NCI-H345 (cell line): ENCODE results near the gene NDUFAF3.

Experiments used
- DNase-seq: peaks from one replicate; lab custom pipeline; 2025; lab: John Stamatoyannopoulos, UW

Gene NDUFAF3

DNA sequence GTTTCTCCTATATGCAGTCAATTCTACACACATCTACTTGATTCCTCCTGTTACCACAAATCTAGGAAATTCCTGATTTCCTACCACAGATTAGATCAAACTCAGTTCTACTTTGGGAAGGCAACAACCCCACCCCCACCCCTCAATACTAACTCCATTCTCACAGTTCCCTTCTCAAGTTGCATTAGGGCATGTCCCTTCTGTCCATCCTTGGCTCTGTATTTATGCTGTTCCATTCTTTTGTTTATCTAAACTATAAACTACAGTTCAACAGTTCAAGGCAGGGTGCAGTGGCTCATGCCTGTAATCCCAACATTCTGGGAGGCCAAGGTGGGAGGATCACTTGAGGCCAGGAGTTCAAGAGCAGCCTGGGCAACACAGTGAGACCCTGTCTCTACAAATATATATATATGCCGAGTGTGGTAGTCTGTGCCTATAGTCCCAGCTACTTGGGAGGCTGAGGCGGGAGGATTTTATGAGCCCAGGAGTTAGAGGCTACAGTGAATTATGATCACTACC is 32.5 kb downstream of the NDUFAF3 start:
- no peak for DNase-seq

DNA sequence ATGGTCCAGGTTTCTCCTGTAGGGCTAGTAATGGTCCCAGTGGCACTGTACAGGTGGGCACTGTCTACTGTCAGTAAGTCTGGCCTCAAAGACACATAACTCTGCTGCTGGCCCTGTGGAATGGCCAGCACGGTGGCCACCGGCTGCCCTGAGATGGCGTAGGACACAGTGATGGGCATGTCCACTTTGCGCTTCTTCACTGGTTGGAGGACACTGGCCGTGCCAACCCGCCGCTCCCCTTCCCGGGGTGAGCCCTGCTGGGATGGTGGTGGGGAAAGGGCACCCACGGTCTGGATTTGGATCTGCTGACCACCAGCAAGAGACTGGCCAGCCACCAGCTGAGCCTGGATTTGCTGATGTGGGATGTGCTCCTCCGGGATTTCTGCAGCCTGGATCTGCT is 35.3 kb downstream of the NDUFAF3 start:
- no peak for DNase-seq

DNA sequence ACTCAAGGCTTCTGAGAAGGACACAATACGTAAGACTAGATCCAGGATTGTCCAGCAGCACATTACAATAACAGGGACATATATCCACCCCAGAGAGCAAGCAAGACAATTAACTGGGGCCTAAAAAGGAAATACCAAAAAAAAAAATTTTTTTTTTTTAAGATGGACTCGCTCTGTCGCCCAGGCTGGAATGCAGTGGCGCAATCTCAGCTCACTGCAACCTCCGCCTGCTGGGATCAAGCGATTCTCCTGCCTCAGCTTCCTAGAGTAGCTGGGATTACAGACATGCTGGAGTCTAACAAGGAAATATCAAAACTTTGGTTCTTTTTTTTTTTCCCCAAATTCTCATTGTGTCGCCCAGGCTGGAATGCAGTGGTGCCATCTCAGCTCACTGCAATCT is 36.1 kb downstream of the NDUFAF3 start:
- DNase-seq = no peak
